Measurements from ENCODE around the gene NME9. TPM values are rescaled to one million over a fixed set of nuclear protein-coding genes. Genes with fewer than 3 reads are reported as not detected.
"Not testable (repeated sequence)": the region's sequence is repeated elsewhere in the genome, so short reads cannot be mapped to it uniquely, and the experiment has no call there.

Gene NME9, protein sequence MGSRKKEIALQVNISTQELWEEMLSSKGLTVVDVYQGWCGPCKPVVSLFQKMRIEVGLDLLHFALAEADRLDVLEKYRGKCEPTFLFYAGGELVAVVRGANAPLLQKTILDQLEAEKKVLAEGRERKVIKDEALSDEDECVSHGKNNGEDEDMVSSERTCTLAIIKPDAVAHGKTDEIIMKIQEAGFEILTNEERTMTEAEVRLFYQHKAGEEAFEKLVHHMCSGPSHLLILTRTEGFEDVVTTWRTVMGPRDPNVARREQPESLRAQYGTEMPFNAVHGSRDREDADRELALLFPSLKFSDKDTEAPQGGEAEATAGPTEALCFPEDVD
- total RNA-seq (2014; rRNA removed; shearing (Covaris generic); ENCODE audit: low replicate concordance): 0.57 TPM in 1 of 2 replicates, not detected in the other

DNA sequence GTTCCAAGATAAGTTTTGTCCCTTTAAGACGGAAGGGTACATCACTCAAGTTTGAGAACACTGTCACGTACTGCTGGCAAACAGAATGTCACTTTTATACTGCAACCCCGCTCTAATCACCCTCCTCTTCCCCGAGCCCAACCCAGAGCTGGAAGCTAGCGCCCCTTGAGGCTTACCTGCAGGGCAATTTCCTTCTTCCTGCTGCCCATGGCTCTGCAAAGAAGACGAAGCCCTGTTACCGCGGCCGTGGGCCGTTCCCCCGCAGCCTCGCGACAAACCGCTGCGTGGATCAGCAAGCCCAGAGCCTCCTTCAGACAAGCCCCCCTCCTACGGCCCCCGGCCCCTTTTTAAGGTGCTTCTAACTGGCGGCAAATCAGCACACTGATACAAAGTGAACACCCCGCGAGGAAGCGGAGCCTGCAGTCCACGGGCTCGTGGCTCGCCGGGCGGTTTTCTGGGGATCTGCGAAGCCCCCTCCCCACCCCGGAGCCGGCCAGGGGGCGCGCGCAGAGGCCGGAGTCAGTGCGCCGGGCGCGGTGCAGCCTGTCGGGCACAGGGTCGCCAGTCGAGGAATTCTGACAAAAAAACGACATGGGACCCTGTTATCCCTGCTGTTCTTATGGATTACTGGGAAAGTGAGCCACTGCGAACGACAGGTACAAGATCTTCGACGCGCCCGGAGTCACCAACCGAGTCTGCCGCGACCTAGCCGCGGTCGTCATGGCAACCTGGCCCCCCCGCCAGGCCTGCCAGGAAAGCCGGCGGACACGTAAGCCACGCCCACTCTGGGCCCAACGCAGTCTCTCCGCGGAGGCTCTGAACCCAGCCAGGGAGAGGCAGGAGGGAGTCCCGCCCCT lies at the start of gene NME9:
Gene NME9, minus strand, starts transcription at position 725 of the 857 bp plus-strand sequence. Its CDS starts 516 bp downstream, at position 209.
- in situ Hi-C loops (cut with HindIII; ENCODE audit: low pct_unique_long_range_greater_than_20kb, low sequenced_read_pairs): no loop called here
- peak; percentile 84 for DNase-seq (ENCODE audit: low read depth)

DNA sequence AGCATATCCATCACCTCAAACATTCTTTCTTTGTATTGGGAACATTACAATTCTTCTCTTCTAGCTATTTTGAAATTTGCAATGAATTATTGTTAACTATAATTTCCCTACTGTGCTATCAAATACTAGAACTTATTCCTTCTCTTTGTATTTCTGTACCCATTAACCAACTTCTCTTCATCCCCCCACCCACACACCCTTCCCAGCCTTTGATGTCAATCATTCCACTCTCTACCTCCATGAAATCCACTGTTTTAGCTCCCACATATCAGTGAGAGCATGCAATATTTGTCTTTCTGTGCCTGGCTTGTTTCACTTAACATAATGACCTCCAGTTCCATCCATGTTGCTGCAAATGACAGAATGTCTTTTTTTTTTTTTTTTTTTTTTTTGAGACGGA lies 49.3 kb upstream of the NME9 start:
- no peak for DNase-seq (ENCODE audit: low read depth)
- in situ Hi-C loops (cut with HindIII; ENCODE audit: low pct_unique_long_range_greater_than_20kb, low sequenced_read_pairs): no loop called here

- in situ Hi-C loops (cut with HindIII; ENCODE audit: low pct_unique_long_range_greater_than_20kb, low sequenced_read_pairs): no loop called here
- DNase-seq (ENCODE audit: low read depth): no peak
Observed at GRCh38 chr3:138378331-138378730, 48.7 kb upstream of the NME9 start.

- in situ Hi-C loops (cut with HindIII; ENCODE audit: low pct_unique_long_range_greater_than_20kb, low sequenced_read_pairs): no loop called here
- DNase-seq (ENCODE audit: low read depth): no peak
Observed at GRCh38 chr3:138377804-138378203, 48.2 kb upstream of the NME9 start.

GRCh38 chr3:138377212-138377611 lies 47.6 kb upstream of the NME9 start:
- in situ Hi-C loops (cut with HindIII; ENCODE audit: low pct_unique_long_range_greater_than_20kb, low sequenced_read_pairs); DNase-seq (ENCODE audit: low read depth): not testable (repeated sequence)

- in situ Hi-C loops (cut with HindIII; ENCODE audit: low pct_unique_long_range_greater_than_20kb, low sequenced_read_pairs): no loop called here
- no peak for DNase-seq (ENCODE audit: low read depth)
Observed at GRCh38 chr3:138376663-138377062, 47.0 kb upstream of the NME9 start.

DNA sequence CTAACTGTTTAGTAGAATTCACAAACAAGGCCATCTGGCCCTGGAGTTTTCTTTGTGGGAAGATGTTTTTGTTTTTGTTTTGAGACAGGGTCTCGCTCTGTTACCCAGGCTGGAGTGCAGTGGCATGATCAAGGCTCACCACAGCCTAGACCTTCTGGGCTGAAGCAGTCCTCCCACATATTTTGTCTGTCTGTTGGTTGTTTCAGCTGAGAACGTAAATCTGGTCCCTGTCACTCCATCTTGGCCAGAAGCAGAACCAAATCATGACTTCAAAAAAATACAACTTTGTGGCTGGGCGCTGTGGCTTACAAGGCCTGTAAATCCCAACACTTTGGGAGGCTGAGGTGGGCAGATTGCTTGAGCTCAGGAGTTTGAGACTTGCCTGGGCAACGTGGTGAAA lies 45.8 kb upstream of the NME9 start:
- in situ Hi-C loops (cut with HindIII; ENCODE audit: low pct_unique_long_range_greater_than_20kb, low sequenced_read_pairs): no loop called here
- no peak for DNase-seq (ENCODE audit: low read depth)

DNA sequence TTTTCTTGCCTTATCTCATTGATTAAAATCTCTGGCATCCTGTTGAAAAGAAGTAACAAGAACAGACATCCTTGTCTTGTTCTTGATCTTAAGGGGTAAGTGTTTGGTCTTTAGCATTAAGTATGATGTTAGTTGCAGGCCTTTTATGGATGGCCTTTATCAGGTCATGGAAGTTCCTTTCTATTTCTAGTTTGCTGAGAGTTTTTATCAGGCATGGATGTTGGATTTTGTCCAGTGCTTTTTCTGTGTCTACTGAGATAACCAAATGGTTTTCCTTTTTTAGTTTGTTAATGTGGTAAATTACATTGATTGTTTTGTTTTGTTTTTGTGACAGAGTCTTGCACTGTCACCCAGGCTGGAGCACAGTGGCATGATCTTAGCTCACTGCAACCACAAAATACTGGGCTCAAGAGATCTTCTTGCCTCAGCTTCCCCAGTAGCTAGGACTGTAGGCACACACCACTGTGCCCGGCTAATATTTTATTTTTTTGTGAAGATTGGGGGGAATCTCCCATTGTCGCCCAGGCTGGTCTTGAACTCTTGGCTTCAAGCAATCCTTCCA lies 45.0 kb upstream of the NME9 start:
- no peak for DNase-seq (ENCODE audit: low read depth)

GRCh38 chr3:138373736-138374094 lies 44.1 kb upstream of the NME9 start:
- in situ Hi-C loops (cut with HindIII; ENCODE audit: low pct_unique_long_range_greater_than_20kb, low sequenced_read_pairs): no loop called here
- DNase-seq (ENCODE audit: low read depth): no peak

More for the DNA sequence above, 45.0 kb upstream of the NME9 start:
- in situ Hi-C loops (cut with HindIII; ENCODE audit: low pct_unique_long_range_greater_than_20kb, low sequenced_read_pairs): no loop called here

- no peak for DNase-seq (ENCODE audit: low read depth)
- in situ Hi-C loops (cut with HindIII; ENCODE audit: low pct_unique_long_range_greater_than_20kb, low sequenced_read_pairs): no loop called here
Observed at GRCh38 chr3:138373087-138373735, 43.6 kb upstream of the NME9 start.

- in situ Hi-C loops (cut with HindIII; ENCODE audit: low pct_unique_long_range_greater_than_20kb, low sequenced_read_pairs): no loop called here
Observed at GRCh38 chr3:138371070-138371965, 41.7 kb upstream of the NME9 start.

GRCh38 chr3:138370321-138370720 lies 40.7 kb upstream of the NME9 start:
- DNase-seq (ENCODE audit: low read depth): no peak
- in situ Hi-C loops (cut with HindIII; ENCODE audit: low pct_unique_long_range_greater_than_20kb, low sequenced_read_pairs): no loop called here

More at GRCh38 chr3:138371070-138371965, 41.7 kb upstream of the NME9 start:
- DNase-seq (ENCODE audit: low read depth): no peak

- no peak for DNase-seq (ENCODE audit: low read depth)
- in situ Hi-C loops (cut with HindIII; ENCODE audit: low pct_unique_long_range_greater_than_20kb, low sequenced_read_pairs): no loop called here
Observed at GRCh38 chr3:138369151-138369900, 39.7 kb upstream of the NME9 start.

GRCh38 chr3:138367911-138368310 lies 38.3 kb upstream of the NME9 start:
- DNase-seq (ENCODE audit: low read depth): no peak
- in situ Hi-C loops (cut with HindIII; ENCODE audit: low pct_unique_long_range_greater_than_20kb, low sequenced_read_pairs): no loop called here

DNA sequence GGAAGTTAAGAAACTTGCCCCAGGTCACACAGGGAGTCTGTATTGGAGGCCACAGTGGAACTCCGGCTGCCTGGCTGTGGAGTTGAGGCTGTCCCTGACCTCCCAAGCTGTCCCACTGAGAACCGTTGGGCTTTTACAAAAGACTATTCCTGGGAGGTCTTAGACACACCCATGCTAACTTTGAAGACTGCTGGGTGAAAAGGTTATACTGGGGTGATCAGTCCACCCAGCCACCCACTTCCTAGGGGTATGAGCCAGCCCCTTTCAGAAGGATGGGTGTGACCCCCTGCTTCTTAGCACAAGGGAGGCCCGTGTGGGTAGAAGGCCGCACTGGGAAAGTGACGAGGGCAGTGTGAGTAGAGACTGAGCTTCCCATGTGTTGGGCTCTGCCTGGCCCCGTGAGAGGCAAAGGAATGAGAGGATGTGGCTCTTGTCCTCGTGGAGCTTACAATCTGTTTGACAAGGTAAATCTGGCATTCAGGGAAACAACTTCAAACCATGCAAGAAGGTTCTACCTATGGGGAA lies 37.7 kb upstream of the NME9 start:
- no peak for DNase-seq (ENCODE audit: low read depth)
- in situ Hi-C loops (cut with HindIII; ENCODE audit: low pct_unique_long_range_greater_than_20kb, low sequenced_read_pairs): no loop called here

DNA sequence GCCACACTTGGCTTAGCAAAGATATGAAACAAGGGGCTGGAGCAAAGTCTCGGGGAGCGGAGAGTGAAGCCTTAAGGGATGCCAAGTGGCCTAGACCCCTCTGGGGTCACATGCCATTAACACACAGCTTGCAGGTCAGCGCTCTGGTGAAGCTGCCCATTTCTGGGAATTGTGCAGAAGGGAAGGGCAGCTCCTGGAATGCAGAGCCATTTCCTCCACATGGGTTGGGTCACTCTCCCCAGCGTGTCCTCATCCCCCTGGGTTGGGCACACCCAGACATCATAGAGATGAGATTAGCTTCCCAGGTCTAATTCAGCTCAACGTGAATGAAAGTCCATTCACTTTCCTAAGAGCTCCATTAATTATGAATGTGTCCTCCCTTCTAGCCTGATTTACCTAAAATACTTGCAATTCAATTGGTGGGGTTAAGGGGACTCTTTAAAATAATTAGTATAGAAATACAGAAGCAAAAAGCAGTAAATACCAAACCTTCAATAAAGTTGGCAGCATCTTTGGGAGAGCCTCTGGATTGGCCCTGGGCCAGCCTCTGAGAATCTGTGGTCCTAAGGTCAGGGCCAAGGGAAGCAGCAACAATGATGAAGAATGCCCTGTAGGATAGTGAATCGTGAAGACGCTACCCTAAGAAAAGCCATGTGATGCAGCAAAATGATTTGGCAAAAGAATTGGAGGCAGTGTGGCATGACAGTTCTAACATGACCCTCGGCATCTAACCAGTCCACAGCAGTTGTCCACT lies 36.5 kb upstream of the NME9 start:
- no peak for DNase-seq (ENCODE audit: low read depth)
- in situ Hi-C loops (cut with HindIII; ENCODE audit: low pct_unique_long_range_greater_than_20kb, low sequenced_read_pairs): no loop called here
